ENCODE measurements around the gene NQO2. TPM values are rescaled to one million over a fixed set of nuclear protein-coding genes. Genes with fewer than 3 reads are reported as not detected.
A peak's percentile ranks its signal among the peaks of the same experiment; 100 is the strongest.

The NQO2 gene
- total RNA-seq, 1 experiment from 2014 or later, result 105 TPM

DNA sequence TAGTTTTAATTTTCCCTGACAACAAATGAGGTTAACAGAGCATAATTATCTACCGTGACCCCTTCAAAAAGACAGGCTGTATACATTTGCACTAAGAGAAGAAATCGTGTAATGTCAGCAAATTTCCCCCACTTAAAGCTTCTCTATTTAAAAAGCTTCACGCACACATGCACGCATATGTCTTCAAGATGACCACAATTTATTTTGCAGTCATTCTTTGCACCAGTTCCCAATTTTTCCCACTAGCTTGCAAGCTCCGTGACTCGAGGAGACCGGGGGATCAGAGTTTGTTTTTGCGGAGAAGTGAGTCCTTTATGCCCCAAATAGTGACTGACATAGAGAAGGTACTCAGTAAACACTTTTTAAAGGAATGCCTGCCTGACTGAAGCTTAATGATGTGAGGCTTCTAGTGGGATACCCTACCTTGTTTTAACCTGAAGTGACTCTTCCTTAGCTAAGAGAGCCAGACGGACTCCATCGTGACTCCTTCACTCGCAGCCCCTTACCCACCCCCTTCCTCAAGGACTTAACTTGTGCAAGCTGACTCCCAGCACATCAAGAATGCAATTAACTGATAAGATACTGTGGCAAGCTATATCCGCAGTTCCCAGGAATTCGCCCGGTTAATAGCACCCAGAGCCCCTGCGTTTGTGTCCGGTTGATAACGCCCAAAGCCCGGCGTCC is 9.3 kb upstream of the NQO2 start:
- WGBS (ENCODE audit: extremely low coverage, insufficient read length, low lambda C conversion rate), result no CpG with 5 or more reads among the region's 19 CpGs
- H3K4me2 ChIP-seq (ENCODE audit: insufficient read depth, insufficient read length, low read length), result peak overlapping the region; percentile 68

More for the DNA sequence above, 9.3 kb upstream of the NQO2 start:
- Mint-ChIP-seq H3K27ac (peak overlapping the region; percentile 99 to 100 (median 100)), H3K36me3 (ENCODE audit: insufficient read depth in 1 of 3, low read depth in 3 of 3) (peaks cover 0 to 5% (median 0%) of the 10 kb centered on the region in 3 experiments; a peak in 2 of 7 replicates), H3K9me3 (no peaks in the 10 kb centered on the region; a peak in 1 of 5 replicates), H3K27me3 (ENCODE audit: low read depth) (no peaks in the 10 kb centered on the region), H3K4me1 (peaks cover 46% of the 10 kb centered on the region in 2 experiments), H3K4me3 (peak overlapping the region; percentile 82 to 89)
- Histone ChIP-seq H3K18ac (ENCODE audit: insufficient read length, low read depth, low read length) (peak overlapping the region; percentile 99), H2BK20ac (ENCODE audit: low read depth, low read length, poor library complexity, severe bottlenecking) (peak overlapping the region; percentile 62), H2BK120ac (ENCODE audit: low read depth, low read length, poor library complexity, severe bottlenecking) (peak overlapping the region; percentile 81), H2BK12ac (ENCODE audit: insufficient read length, low read depth, low read length) (peak overlapping the region; percentile 11), H3K27me3 (ENCODE audit: insufficient read depth, low read length) (no peaks in the 10 kb centered on the region), H3K9me3 (ENCODE audit: control insufficient read depth, low read depth, low read length) (no peaks in the 10 kb centered on the region), H2AFZ (ENCODE audit: low read length) (no peak overlapping the region), H4K91ac (ENCODE audit: insufficient read length, low read depth, low read length) (peak overlapping the region; percentile 23), H3K9ac (ENCODE audit: extremely low read depth, insufficient read length, low read length) (peak overlapping the region; percentile 98), H3K79me2 (ENCODE audit: insufficient read depth, low read length) (no peaks in the 10 kb centered on the region), H3K79me1 (ENCODE audit: insufficient read depth, low read depth, low read length, poor library complexity, severe bottlenecking) (no peaks in the 10 kb centered on the region), H3K56ac (ENCODE audit: insufficient read length, low read depth, low read length) (peak overlapping the region; percentile 77), H3K4me1 (ENCODE audit: insufficient read depth, low read length) (peaks cover 4% of the 10 kb centered on the region; the same call in 1 of the 2 replicates), H2BK5ac (ENCODE audit: insufficient read length, low read length) (peak overlapping the region; percentile 91), H2AK5ac (ENCODE audit: insufficient read length, low read length) (no peak overlapping the region), H3T11ph (ENCODE audit: low read length) (peak overlapping the region; percentile 99), H3K23me2 (ENCODE audit: insufficient read length, low read depth, low read length, poor library complexity, severe bottlenecking) (peaks cover 13% of the 10 kb centered on the region), H3K14ac (ENCODE audit: insufficient read depth, low read length) (peak overlapping the region; percentile 98; the same call in 1 of the 2 replicates), H3K4ac (ENCODE audit: low read depth, low read length) (peak overlapping the region; percentile 72; the same call in 1 of the 2 replicates), H3K23ac (ENCODE audit: insufficient read length, low read depth, low read length) (peak overlapping the region; percentile 15), H4K20me1 (ENCODE audit: control insufficient read depth, insufficient read depth, insufficient read length) (no peaks in the 10 kb centered on the region), H4K8ac (replicated peaks; ENCODE audit: insufficient read length, low read depth, low read length) (peak overlapping the region; percentile 58), H2BK15ac (ENCODE audit: low read depth, low read length) (no peak overlapping the region), H4K5ac (ENCODE audit: insufficient read length, low read depth, low read length) (peak overlapping the region; percentile 95), H3K27ac (ENCODE audit: insufficient read length, low read depth, low read length) (peak overlapping the region; percentile 99)
- TF ChIP-seq, protein P1, sequence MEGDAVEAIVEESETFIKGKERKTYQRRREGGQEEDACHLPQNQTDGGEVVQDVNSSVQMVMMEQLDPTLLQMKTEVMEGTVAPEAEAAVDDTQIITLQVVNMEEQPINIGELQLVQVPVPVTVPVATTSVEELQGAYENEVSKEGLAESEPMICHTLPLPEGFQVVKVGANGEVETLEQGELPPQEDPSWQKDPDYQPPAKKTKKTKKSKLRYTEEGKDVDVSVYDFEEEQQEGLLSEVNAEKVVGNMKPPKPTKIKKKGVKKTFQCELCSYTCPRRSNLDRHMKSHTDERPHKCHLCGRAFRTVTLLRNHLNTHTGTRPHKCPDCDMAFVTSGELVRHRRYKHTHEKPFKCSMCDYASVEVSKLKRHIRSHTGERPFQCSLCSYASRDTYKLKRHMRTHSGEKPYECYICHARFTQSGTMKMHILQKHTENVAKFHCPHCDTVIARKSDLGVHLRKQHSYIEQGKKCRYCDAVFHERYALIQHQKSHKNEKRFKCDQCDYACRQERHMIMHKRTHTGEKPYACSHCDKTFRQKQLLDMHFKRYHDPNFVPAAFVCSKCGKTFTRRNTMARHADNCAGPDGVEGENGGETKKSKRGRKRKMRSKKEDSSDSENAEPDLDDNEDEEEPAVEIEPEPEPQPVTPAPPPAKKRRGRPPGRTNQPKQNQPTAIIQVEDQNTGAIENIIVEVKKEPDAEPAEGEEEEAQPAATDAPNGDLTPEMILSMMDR (conservative IDR thresholded peaks at IDR 0.05), result no peak
- DNase-seq, result no peak

Data from H9 (cell line).